ENCODE results near the gene ETV3L.

ETV3L gene

DNA sequence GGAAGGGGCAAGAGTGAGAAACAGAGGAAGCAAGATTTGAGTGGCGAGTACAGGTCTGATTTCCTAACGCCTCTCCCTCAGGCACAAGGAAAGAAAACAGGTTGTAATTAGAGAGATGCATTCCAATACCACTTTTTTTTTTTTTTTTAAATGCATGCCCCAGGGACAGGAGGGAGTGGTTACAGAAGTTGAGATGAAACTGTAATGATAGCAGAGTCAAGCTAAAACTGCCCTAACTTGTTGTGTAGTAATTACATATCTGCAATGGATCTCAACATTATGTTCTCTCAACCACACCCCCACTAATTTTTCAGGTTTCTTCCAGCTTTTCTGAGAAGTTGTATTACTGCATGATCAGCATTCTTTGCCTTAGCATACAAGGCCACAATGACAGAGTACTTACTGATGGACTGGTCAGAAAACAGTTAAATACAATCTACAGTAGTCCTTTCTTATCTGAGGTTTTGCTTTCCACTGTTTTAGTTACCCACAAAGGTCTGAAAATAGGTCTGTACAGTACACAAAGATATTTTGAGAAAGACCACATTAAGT is 33.1 kb upstream of the ETV3L start:
- H3K27ac ChIP-seq (ENCODE audit: insufficient read depth, low read length, poor library complexity, severe bottlenecking), result peak overlapping the region; percentile 33
- no peak overlapping the region for H3K4me3 ChIP-seq (ENCODE audit: insufficient read depth, low read depth, low read length, poor library complexity, severe bottlenecking)
- no peaks in the 10 kb centered on the region for H3K27me3 ChIP-seq (replicated peaks; ENCODE audit: control insufficient read depth, insufficient read depth, low read length, poor library complexity, severe bottlenecking)
- H3K36me3 ChIP-seq (ENCODE audit: control insufficient read depth, insufficient read depth, low read length), result peaks cover 53% of the 10 kb centered on the region
- peaks cover 53% of the 10 kb centered on the region for H3K4me1 ChIP-seq (ENCODE audit: control insufficient read depth, insufficient read depth, low read length, poor library complexity, severe bottlenecking)
- no peaks in the 10 kb centered on the region for H3K9me3 ChIP-seq (ENCODE audit: control insufficient read depth, low read length)
- no peak for DNase-seq

DNA sequence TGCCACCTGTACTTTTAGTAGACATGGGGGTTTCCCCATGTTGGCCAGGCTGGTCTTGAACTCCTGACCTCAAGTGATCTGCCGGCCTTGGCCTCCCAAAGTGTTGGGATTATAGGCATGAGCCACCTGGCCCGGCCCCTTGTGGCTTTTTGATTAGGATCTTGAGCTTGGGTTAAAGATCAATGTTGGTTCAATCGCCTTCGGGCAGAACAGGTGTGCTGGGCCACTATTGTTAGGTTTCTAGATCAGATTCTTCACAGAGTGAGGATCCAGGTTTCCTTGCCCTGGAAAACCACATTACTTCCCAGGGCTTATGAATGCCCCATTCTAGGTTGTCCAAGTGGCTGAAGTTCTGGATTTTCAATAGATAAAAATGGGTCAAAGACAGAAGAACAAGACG is 32.5 kb upstream of the ETV3L start:
- Histone ChIP-seq H3K27me3 (replicated peaks; ENCODE audit: control insufficient read depth, insufficient read depth, low read length, poor library complexity, severe bottlenecking) (no peaks in the 10 kb centered on the region), H3K4me1 (ENCODE audit: control insufficient read depth, insufficient read depth, low read length, poor library complexity, severe bottlenecking) (peaks cover 51% of the 10 kb centered on the region), H3K27ac (ENCODE audit: insufficient read depth, low read length, poor library complexity, severe bottlenecking) (no peak overlapping the region), H3K4me3 (ENCODE audit: insufficient read depth, low read depth, low read length, poor library complexity, severe bottlenecking) (no peak overlapping the region), H3K9me3 (ENCODE audit: control insufficient read depth, low read length) (no peaks in the 10 kb centered on the region), H3K36me3 (ENCODE audit: control insufficient read depth, insufficient read depth, low read length) (peaks cover 54% of the 10 kb centered on the region)
- DNase-seq, result no peak

DNA sequence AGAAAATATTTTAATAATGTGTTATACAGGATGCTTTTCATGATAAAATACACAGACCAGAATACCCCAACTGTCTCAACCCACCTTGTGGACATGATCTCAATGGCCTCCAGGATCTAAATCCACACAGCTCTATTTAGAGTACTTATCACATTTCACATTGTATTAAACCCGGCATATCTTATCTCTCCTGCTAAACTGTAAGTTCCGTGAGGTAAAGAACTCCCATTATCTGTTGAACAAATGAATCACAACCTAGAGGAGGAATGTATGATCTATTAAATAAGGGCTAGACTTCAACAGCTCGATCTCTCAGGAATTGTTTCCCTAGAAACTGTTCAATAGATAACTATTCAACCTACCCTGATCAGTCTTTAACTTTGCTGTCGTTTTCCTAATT is 31.7 kb upstream of the ETV3L start:
- no peaks in the 10 kb centered on the region for H3K27me3 ChIP-seq (replicated peaks; ENCODE audit: control insufficient read depth, insufficient read depth, low read length, poor library complexity, severe bottlenecking)
- no peaks in the 10 kb centered on the region for H3K9me3 ChIP-seq (ENCODE audit: control insufficient read depth, low read length)
- H3K4me3 ChIP-seq (ENCODE audit: insufficient read depth, low read depth, low read length, poor library complexity, severe bottlenecking), result no peak overlapping the region
- peaks cover 55% of the 10 kb centered on the region for H3K36me3 ChIP-seq (ENCODE audit: control insufficient read depth, insufficient read depth, low read length)
- DNase-seq, result no peak
- H3K27ac ChIP-seq (ENCODE audit: insufficient read depth, low read length, poor library complexity, severe bottlenecking), result no peak overlapping the region
- H3K4me1 ChIP-seq (ENCODE audit: control insufficient read depth, insufficient read depth, low read length, poor library complexity, severe bottlenecking), result peaks cover 43% of the 10 kb centered on the region

DNA sequence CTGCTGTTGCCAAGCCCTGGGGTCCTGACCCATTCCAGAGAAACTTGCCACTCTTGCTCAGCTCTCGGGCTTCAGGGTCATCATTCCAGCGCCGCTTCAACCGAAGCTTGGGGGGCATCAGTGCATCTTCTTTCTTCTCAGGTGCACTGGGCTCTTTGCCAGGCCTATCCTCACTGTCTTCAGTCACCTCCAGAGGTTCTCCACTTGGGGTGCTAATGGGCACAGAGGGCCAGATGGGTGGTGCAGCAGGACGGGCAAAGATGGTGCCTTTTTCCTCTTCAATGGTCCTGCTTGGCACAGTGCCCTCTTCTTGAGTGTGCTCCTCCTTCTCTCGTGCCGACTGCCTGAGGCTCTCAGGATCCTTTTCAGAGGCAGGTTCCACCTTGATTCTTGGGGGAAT is 25.2 kb upstream of the ETV3L start:
- Histone ChIP-seq H3K9me3 (ENCODE audit: control insufficient read depth, low read length) (no peaks in the 10 kb centered on the region), H3K36me3 (ENCODE audit: control insufficient read depth, insufficient read depth, low read length) (peaks cover 51% of the 10 kb centered on the region), H3K4me1 (ENCODE audit: control insufficient read depth, insufficient read depth, low read length, poor library complexity, severe bottlenecking) (no peaks in the 10 kb centered on the region), H3K27me3 (replicated peaks; ENCODE audit: control insufficient read depth, insufficient read depth, low read length, poor library complexity, severe bottlenecking) (no peaks in the 10 kb centered on the region), H3K4me3 (ENCODE audit: insufficient read depth, low read depth, low read length, poor library complexity, severe bottlenecking) (no peak overlapping the region), H3K27ac (ENCODE audit: insufficient read depth, low read length, poor library complexity, severe bottlenecking) (no peak overlapping the region)
- no peak for DNase-seq

DNA sequence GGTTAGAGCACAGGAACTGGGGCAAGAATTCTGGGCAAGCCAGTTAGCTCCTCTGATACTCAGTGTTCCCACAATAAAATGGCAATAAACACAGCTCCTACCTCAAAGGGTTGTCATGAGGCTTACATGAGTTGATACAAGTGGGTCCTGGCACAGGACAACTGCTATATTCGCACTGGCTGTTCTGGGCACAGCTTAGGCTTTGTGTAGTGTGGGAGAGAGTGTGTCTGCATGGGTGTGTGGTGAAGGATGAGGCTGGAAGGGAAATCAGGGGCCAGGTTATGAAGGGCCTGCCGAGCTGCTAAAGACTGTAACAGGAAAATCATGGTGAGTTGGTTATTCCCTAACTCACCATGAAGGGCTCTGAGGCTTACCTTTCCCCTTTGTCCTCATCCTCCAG is 19.8 kb upstream of the ETV3L start:
- no peak overlapping the region for H3K27ac ChIP-seq (ENCODE audit: insufficient read depth, low read length, poor library complexity, severe bottlenecking)
- no peaks in the 10 kb centered on the region for H3K9me3 ChIP-seq (ENCODE audit: control insufficient read depth, low read length)
- no peaks in the 10 kb centered on the region for H3K4me1 ChIP-seq (ENCODE audit: control insufficient read depth, insufficient read depth, low read length, poor library complexity, severe bottlenecking)
- no peak for DNase-seq
- H3K4me3 ChIP-seq (ENCODE audit: insufficient read depth, low read depth, low read length, poor library complexity, severe bottlenecking), result no peak overlapping the region
- no peaks in the 10 kb centered on the region for H3K27me3 ChIP-seq (replicated peaks; ENCODE audit: control insufficient read depth, insufficient read depth, low read length, poor library complexity, severe bottlenecking)
- peaks cover 18% of the 10 kb centered on the region for H3K36me3 ChIP-seq (ENCODE audit: control insufficient read depth, insufficient read depth, low read length)

DNA sequence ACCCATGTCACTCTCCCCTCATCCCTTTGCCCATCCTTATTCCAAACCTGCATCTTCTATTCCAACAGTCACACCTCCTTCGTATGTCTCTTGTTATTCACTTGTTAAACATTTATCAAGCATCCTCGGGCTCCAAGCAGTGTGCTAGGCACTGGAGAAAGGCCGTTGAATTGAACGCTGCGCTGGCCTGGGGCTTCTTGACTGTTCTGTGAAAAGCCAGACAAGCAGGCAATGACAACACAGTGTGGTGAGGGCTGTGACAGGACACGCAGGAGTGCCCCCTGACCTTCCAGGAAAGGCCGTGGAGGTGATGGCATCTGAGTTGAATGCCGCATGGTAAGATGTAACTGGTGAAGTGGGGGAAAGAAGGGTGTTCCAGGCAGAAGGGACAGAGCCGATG is 19.4 kb upstream of the ETV3L start:
- Histone ChIP-seq H3K27ac (ENCODE audit: insufficient read depth, low read length, poor library complexity, severe bottlenecking) (no peak overlapping the region), H3K4me1 (ENCODE audit: control insufficient read depth, insufficient read depth, low read length, poor library complexity, severe bottlenecking) (no peaks in the 10 kb centered on the region), H3K36me3 (ENCODE audit: control insufficient read depth, insufficient read depth, low read length) (peaks cover 15% of the 10 kb centered on the region), H3K27me3 (replicated peaks; ENCODE audit: control insufficient read depth, insufficient read depth, low read length, poor library complexity, severe bottlenecking) (no peaks in the 10 kb centered on the region), H3K4me3 (ENCODE audit: insufficient read depth, low read depth, low read length, poor library complexity, severe bottlenecking) (no peak overlapping the region), H3K9me3 (ENCODE audit: control insufficient read depth, low read length) (no peaks in the 10 kb centered on the region)
- no peak for DNase-seq

DNA sequence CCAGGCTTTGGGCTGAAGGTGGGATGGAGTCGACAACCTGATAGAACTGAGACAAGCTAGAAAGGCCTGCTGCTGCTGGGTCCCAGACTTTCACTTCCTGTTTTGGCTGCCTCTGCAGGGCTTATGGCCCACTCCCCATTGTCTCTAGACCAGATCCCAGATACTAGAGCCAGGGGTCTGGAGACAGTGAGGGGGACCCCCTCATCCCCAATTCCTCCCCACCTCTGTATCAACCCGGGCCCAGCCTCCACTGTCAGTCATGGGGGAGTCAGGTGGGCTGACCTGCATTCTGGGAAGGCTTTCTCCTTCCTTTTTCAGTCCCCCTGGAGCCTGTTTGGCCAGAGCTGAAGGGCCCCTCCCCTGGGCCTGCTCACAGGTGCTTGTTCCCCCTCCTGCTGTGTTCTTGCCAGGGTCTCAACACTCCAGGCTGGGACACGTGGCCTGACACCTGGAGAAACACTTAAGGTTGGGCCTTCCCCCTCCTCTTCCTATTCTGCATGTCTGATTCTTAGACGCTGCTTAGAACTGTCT is 18.0 kb upstream of the ETV3L start:
- no peak for DNase-seq
- Histone ChIP-seq H3K4me3 (ENCODE audit: insufficient read depth, low read depth, low read length, poor library complexity, severe bottlenecking) (no peak overlapping the region), H3K36me3 (ENCODE audit: control insufficient read depth, insufficient read depth, low read length) (peaks cover 3% of the 10 kb centered on the region), H3K4me1 (ENCODE audit: control insufficient read depth, insufficient read depth, low read length, poor library complexity, severe bottlenecking) (no peaks in the 10 kb centered on the region), H3K9me3 (ENCODE audit: control insufficient read depth, low read length) (no peaks in the 10 kb centered on the region), H3K27ac (ENCODE audit: insufficient read depth, low read length, poor library complexity, severe bottlenecking) (no peak overlapping the region), H3K27me3 (replicated peaks; ENCODE audit: control insufficient read depth, insufficient read depth, low read length, poor library complexity, severe bottlenecking) (no peaks in the 10 kb centered on the region)

DNA sequence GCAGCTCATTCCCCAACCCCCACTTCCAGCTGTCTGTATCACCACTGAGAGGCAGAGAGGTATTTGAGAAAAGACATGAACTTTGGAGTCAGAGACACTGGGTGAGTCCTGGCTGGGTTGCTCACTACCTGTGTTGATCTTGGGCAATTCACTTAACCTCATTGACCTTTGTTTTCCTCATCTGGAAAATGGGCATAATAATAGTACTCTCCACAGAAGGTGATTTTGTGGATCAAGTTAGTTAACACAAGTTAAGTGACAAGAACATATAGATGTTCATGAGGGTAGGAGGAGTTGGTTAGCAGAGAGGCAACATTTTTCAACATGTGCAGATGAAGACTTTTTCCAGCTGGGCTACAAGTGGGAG is 17.1 kb upstream of the ETV3L start:
- Histone ChIP-seq H3K4me1 (ENCODE audit: control insufficient read depth, insufficient read depth, low read length, poor library complexity, severe bottlenecking) (no peaks in the 10 kb centered on the region), H3K9me3 (ENCODE audit: control insufficient read depth, low read length) (no peaks in the 10 kb centered on the region), H3K27ac (ENCODE audit: insufficient read depth, low read length, poor library complexity, severe bottlenecking) (no peak overlapping the region), H3K27me3 (replicated peaks; ENCODE audit: control insufficient read depth, insufficient read depth, low read length, poor library complexity, severe bottlenecking) (no peaks in the 10 kb centered on the region), H3K36me3 (ENCODE audit: control insufficient read depth, insufficient read depth, low read length) (no peaks in the 10 kb centered on the region), H3K4me3 (ENCODE audit: insufficient read depth, low read depth, low read length, poor library complexity, severe bottlenecking) (no peak overlapping the region)
- no peak for DNase-seq

DNA sequence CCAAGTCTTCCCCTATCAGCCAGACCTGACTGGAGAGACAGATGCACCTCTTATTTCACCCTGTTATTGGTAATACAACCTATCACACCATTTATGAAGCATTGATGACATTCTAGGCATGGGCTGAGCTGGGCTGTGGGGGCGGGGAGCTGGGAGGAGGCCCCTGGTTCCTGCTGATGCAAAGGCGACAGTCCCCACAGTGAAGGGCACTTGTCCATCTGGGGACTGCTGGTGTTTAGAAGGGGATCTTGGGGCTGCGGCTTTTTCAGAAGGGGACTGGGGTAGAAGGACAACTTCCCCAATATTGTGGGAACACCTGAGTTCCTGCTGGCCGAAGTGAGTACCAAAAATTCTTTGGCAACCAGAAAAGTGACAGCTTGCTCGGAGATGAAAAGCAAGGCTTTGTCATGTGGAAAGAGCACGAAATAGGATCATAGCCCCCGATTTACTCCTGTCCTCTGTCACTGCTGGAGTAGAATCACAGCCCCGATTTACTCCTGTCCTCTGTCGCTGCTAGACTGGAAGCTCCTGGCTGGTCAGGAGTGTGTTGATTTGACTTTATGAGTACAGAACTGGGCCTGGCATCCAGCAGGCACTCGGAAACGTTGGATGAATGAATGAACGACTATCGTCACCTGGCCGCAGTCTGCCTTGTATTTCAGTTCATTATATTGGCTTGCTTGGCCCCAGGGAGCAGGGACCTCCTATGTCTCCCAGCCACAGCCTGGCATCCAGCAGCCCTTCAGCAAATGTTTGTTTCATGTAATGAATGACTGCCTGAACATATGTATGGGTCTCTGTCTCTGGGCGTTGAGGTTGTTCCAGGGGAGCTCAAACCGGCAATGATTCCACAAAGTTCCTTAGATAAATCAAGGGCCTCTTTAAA is 16.5 kb upstream of the ETV3L start:
- no peaks in the 10 kb centered on the region for H3K4me1 ChIP-seq (ENCODE audit: control insufficient read depth, insufficient read depth, low read length, poor library complexity, severe bottlenecking)
- no peak overlapping the region for H3K4me3 ChIP-seq (ENCODE audit: insufficient read depth, low read depth, low read length, poor library complexity, severe bottlenecking)
- H3K27ac ChIP-seq (ENCODE audit: insufficient read depth, low read length, poor library complexity, severe bottlenecking), result no peak overlapping the region
- no peaks in the 10 kb centered on the region for H3K27me3 ChIP-seq (replicated peaks; ENCODE audit: control insufficient read depth, insufficient read depth, low read length, poor library complexity, severe bottlenecking)
- no peak for DNase-seq
- H3K36me3 ChIP-seq (ENCODE audit: control insufficient read depth, insufficient read depth, low read length), result no peaks in the 10 kb centered on the region
- H3K9me3 ChIP-seq (ENCODE audit: control insufficient read depth, low read length), result no peaks in the 10 kb centered on the region

DNA sequence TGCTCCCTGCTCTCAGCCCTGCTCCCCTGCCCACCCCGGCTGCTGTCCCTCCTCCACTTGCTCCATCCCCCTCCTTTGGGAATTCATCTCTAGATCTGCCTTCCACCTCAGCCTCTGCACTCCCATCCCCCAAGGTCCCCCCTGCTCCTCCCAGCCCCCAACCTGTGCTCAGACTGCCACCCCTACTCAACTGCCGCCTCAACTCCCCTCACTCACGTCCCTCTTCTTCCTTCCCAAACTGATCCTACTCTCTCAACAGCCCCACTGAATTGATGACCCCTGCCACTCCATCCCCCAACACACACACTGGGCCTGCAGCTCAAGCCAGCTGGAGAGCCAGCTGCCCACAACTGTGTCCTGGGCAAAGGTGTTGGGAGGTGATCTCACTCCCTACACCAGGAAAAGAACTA is 15.8 kb upstream of the ETV3L start:
- no peaks in the 10 kb centered on the region for H3K27me3 ChIP-seq (replicated peaks; ENCODE audit: control insufficient read depth, insufficient read depth, low read length, poor library complexity, severe bottlenecking)
- no peaks in the 10 kb centered on the region for H3K36me3 ChIP-seq (ENCODE audit: control insufficient read depth, insufficient read depth, low read length)
- no peaks in the 10 kb centered on the region for H3K4me1 ChIP-seq (ENCODE audit: control insufficient read depth, insufficient read depth, low read length, poor library complexity, severe bottlenecking)
- H3K4me3 ChIP-seq (ENCODE audit: insufficient read depth, low read depth, low read length, poor library complexity, severe bottlenecking), result no peak overlapping the region
- H3K27ac ChIP-seq (ENCODE audit: insufficient read depth, low read length, poor library complexity, severe bottlenecking), result no peak overlapping the region
- H3K9me3 ChIP-seq (ENCODE audit: control insufficient read depth, low read length), result no peaks in the 10 kb centered on the region
- DNase-seq, result no peak

All from effector memory CD4-positive, alpha-beta T cell (primary cell).